Measurements from ENCODE around the gene PCDHGC5. TPM values are rescaled to one million over a fixed set of nuclear protein-coding genes. Genes with fewer than 3 reads are reported as not detected.

The PCDHGC5 gene
- polyA plus RNA-seq, 1 donor from 2014 or later: not detected

DNA sequence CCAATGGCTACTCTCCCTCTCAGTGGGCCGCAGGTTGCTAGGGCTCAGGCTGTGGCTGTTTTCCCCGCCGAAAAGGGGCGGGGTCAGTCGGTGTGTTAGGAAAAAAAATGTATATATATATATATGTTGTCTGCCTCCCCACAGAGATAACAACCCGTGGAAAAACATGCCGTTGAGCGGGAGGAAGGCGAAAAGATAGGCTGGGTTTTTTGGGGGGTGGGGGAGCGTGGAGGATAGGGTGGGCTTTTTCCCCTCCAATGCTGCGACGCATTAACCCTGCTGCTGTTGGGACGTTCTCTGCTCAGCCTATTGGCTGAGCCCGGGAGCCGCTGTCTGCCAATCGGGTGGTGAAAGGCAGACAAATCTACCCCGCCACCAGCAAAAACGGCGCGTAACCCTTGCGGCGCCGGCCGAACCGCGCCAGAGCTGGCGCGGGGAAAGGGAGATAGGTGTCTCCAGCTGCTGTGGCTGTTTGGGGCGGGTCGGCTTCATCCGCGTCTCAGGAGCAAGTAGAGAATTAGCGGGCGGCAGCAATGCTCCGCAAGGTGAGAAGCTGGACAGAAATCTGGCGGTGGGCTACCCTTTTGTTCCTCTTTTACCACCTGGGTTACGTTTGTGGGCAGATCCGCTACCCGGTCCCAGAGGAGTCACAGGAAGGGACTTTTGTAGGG is 4.1 kb upstream of the PCDHGC5 start, which contains the start of gene PCDHGC4:
TSS of gene PCDHGC4 (plus strand) at position 390 of the 671 bp plus-strand sequence. CDS start at position 534, 144 bp downstream.
- H3K4me1 Mint-ChIP-seq: peaks cover 8 to 32% (median 14%) of the 10 kb centered on the region in 3 donors
- H3K27me3 Mint-ChIP-seq: peaks cover 28% of the 10 kb centered on the region

DNA sequence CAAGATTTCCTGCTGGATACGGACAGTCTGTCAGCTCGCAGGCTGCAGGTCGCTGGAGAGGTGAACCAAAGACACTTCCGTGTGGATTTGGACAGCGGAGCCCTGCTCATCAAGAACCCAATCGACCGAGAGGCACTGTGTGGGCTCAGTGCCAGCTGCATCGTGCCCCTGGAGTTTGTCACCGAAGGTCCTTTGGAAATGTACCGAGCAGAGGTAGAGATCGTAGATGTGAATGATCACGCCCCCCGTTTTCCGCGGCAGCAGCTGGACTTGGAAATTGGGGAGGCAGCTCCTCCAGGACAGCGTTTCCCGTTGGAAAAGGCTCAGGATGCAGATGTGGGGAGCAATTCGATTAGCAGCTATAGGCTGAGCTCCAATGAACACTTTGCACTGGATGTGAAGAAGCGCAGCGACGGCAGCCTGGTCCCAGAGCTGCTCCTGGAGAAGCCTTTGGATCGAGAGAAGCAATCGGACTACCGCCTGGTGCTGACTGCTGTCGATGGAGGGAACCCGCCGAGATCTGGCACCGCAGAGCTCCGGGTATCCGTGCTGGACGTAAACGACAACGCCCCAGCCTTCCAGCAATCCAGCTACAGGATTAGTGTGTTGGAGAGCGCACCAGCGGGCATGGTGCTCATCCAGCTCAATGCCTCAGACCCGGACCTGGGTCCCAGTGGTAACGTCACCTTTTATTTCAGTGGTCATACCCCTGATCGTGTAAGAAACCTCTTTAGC is 3.4 kb upstream of the PCDHGC5 start:
- Mint-ChIP-seq H3K4me3 (peak overlapping the region; percentile 7 to 90 (median 75)), H3K27me3 (peaks cover 34% of the 10 kb centered on the region), H3K9me3 (no peaks in the 10 kb centered on the region)

More for the DNA sequence above, 4.1 kb upstream of the PCDHGC5 start, which contains the start of gene PCDHGC4:
- Mint-ChIP-seq H3K9me3 (no peaks in the 10 kb centered on the region), H3K4me3 (peak within 1 kb of the TSS; percentile 7 to 90 (median 75)), H3K36me3 (no peaks in the 10 kb centered on the region), H3K27ac (peak within 1 kb of the TSS in 1 of 3 donors; percentile 35)

DNA sequence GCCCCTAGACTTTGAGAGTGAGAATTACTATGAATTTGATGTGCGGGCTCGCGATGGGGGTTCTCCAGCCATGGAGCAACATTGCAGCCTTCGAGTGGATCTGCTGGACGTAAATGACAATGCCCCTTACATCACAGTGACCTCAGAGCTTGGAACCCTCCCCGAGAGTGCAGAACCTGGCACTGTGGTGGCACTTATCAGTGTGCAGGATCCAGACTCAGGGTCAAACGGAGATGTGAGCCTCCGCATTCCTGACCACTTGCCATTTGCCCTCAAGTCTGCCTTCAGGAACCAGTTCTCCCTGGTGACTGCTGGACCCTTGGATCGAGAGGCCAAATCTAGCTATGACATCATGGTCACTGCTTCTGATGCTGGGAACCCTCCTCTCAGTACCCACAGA is 2.8 kb upstream of the PCDHGC5 start:
- Mint-ChIP-seq H3K27me3 (peaks cover 40% of the 10 kb centered on the region), H3K27ac (no peak overlapping the region), H3K4me1 (peaks cover 11 to 35% (median 20%) of the 10 kb centered on the region in 3 donors), H3K9me3 (no peaks in the 10 kb centered on the region), H3K36me3 (peaks cover 3% of the 10 kb centered on the region), H3K4me3 (peak overlapping the region in 1 of 4 donors; percentile 19)

More for the DNA sequence above, 3.4 kb upstream of the PCDHGC5 start:
- H3K4me1 Mint-ChIP-seq: peaks cover 8 to 32% (median 14%) of the 10 kb centered on the region in 3 donors
- peak overlapping the region in 1 of 3 donors; percentile 35 for H3K27ac Mint-ChIP-seq
- H3K36me3 Mint-ChIP-seq: no peaks in the 10 kb centered on the region

DNA sequence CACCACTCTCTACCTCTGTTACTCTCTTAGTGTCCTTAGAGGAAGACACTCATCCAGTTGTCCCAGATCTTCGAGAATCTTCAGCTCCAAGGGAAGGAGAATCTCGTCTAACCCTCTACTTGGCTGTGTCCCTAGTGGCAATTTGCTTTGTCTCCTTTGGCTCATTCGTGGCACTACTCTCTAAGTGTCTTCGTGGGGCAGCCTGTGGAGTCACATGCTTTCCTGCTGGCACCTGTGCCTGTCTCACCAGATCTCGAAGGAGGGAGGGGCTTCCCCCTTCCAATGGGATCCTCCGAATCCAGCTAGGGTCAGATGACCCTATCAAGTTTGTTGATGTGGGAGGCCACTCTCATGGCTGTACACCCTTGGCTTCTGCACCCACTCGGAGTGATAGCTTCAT is 1.8 kb upstream of the PCDHGC5 start:
- Mint-ChIP-seq H3K27me3 (peaks cover 45% of the 10 kb centered on the region), H3K36me3 (peaks cover 3% of the 10 kb centered on the region), H3K4me1 (peaks cover 13 to 36% (median 25%) of the 10 kb centered on the region in 3 donors), H3K9me3 (no peaks in the 10 kb centered on the region), H3K27ac (no peak overlapping the region), H3K4me3 (no peak overlapping the region)

DNA sequence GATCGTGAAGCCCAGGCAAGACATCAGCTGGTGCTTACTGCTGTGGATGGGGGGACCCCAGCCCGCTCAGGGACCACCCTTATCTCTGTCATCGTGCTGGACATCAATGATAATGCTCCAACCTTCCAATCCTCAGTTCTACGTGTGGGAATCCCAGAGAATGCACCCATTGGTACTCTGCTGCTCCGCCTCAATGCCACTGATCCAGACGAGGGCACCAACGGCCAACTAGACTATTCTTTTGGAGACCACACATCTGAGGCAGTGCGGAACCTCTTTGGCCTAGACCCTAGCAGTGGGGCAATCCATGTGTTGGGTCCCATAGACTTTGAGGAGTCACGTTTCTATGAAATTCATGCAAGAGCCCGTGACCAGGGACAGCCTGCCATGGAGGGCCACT is 960 bp downstream of the PCDHGC5 start:
- peaks cover 7 to 28% (median 15%) of the 10 kb centered on the region in 3 donors for H3K4me1 Mint-ChIP-seq
- H3K9me3 Mint-ChIP-seq: no peaks in the 10 kb centered on the region
- H3K4me3 Mint-ChIP-seq: peak overlapping the region in 2 of 4 donors; percentile 39 to 73
- no peak overlapping the region for H3K27ac Mint-ChIP-seq
- peaks cover 39% of the 10 kb centered on the region for H3K27me3 Mint-ChIP-seq
- peaks cover 3% of the 10 kb centered on the region for H3K36me3 Mint-ChIP-seq

DNA sequence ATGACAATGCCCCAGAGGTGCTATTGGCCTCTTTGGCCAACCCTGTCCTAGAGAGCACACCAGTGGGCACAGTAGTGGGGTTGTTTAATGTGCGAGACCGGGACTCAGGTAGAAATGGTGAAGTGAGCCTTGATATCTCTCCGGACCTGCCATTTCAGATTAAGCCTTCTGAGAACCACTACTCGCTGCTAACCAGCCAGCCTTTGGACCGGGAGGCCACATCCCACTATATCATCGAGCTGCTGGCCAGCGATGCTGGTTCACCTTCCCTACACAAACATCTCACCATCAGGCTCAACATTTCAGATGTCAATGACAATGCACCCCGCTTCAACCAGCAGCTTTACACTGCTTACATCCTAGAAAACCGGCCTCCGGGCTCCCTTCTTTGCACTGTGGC is 1.4 kb downstream of the PCDHGC5 start:
- H3K36me3 Mint-ChIP-seq: peaks cover 3% of the 10 kb centered on the region
- peaks cover 35% of the 10 kb centered on the region for H3K27me3 Mint-ChIP-seq
- no peaks in the 10 kb centered on the region for H3K9me3 Mint-ChIP-seq
- H3K27ac Mint-ChIP-seq: peak overlapping the region in 1 of 3 donors; percentile 29
- peak overlapping the region in 3 of 4 donors; percentile 39 to 81 (median 73) for H3K4me3 Mint-ChIP-seq
- peaks cover 7 to 25% (median 12%) of the 10 kb centered on the region in 3 donors for H3K4me1 Mint-ChIP-seq

DNA sequence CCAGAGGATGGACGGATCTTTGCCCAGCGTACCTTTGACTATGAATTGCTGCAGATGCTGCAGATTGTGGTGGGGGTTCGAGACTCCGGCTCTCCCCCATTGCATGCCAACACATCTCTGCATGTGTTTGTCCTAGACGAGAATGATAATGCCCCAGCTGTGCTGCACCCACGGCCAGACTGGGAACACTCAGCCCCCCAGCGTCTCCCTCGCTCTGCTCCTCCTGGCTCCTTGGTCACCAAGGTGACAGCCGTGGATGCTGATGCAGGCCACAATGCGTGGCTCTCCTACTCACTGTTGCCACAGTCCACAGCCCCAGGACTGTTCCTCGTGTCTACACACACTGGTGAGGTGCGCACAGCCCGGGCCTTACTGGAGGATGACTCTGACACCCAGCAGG is 1.9 kb downstream of the PCDHGC5 start:
- Mint-ChIP-seq H3K9me3 (no peaks in the 10 kb centered on the region), H3K4me3 (peak overlapping the region; percentile 34 to 86 (median 56)), H3K4me1 (peaks cover 10 to 27% (median 15%) of the 10 kb centered on the region in 3 donors), H3K27ac (peak overlapping the region in 2 of 3 donors; percentile 29 to 81), H3K27me3 (peaks cover 32% of the 10 kb centered on the region), H3K36me3 (peaks cover 3% of the 10 kb centered on the region)

DNA sequence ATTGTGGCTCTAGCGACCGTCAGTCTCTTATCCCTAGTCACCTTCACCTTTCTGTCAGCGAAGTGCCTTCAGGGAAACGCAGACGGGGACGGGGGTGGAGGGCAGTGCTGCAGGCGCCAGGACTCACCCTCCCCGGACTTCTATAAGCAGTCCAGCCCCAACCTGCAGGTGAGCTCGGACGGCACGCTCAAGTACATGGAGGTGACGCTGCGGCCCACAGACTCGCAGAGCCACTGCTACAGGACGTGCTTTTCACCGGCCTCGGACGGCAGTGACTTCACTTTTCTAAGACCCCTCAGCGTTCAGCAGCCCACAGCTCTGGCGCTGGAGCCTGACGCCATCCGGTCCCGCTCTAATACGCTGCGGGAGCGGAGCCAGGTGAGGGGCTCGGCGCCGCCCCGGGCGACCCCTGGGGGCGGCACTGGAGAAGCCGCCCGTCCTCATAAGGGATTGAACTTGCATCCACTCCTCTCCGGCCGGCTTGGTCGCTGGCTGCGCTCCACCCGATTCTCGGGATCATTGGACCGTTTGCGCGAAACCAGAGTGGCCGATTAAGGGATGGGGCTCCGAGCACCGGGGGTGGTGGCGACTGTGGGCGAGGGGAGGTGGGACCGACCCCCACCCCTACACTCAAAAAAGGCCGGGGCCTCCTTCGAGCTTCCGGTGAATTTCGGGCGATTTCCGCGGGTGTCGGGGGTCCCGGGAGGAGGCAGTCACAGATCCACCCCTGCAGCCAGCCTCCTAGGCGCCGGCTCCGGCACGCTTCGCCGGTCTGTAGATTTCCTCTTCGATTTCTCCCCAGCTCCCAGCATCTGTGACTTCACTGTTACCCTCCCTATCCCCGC is 2.7 kb downstream of the PCDHGC5 start:
- Mint-ChIP-seq H3K9me3 (no peaks in the 10 kb centered on the region), H3K4me3 (peak overlapping the region; percentile 71 to 93 (median 86)), H3K27ac (peak overlapping the region in 2 of 3 donors; percentile 33 to 39), H3K27me3 (peaks cover 32% of the 10 kb centered on the region), H3K36me3 (peaks cover 3% of the 10 kb centered on the region), H3K4me1 (peaks cover 11 to 25% (median 15%) of the 10 kb centered on the region in 3 donors)

DNA sequence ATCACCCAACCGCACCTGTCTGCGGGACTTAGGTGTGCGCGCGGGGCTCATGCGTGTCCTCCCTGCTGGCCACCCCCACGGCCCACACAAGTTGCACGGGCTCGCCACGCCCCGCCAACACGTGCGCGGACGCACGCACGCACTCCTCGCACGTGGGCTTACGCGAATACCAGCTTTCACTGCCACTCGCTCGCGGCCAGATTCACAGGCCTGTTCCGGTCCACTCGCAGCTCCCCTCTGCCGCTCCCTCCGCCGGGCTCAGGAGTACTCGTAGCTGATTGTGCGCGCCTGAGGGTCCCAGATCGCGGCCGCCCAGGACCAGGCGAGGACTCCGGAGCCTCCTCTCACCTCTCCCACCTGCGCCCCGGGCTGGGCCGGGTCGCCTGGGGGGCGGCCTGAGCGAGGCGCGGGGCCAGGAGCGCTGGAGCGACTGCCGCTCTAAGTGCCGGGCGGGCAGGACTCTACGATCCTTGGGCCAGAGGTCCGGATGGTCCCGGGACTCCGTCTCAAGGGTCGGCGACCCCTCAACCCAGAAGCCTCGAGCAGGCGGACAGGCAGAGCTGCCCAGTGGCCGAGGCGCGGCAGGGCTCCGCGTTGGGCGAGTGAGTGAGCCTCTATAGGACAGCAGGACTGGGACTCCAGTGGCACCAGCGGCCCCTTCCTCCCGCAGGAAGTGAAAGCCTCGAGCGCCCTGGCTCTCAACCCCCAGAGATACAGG is 3.4 kb downstream of the PCDHGC5 start:
- Mint-ChIP-seq H3K27ac (peak overlapping the region in 2 of 3 donors; percentile 33 to 47), H3K4me3 (peak overlapping the region; percentile 71 to 93 (median 86)), H3K27me3 (peaks cover 31% of the 10 kb centered on the region), H3K9me3 (no peaks in the 10 kb centered on the region), H3K4me1 (peaks cover 11 to 23% (median 15%) of the 10 kb centered on the region in 3 donors), H3K36me3 (peaks cover 3% of the 10 kb centered on the region)

DNA sequence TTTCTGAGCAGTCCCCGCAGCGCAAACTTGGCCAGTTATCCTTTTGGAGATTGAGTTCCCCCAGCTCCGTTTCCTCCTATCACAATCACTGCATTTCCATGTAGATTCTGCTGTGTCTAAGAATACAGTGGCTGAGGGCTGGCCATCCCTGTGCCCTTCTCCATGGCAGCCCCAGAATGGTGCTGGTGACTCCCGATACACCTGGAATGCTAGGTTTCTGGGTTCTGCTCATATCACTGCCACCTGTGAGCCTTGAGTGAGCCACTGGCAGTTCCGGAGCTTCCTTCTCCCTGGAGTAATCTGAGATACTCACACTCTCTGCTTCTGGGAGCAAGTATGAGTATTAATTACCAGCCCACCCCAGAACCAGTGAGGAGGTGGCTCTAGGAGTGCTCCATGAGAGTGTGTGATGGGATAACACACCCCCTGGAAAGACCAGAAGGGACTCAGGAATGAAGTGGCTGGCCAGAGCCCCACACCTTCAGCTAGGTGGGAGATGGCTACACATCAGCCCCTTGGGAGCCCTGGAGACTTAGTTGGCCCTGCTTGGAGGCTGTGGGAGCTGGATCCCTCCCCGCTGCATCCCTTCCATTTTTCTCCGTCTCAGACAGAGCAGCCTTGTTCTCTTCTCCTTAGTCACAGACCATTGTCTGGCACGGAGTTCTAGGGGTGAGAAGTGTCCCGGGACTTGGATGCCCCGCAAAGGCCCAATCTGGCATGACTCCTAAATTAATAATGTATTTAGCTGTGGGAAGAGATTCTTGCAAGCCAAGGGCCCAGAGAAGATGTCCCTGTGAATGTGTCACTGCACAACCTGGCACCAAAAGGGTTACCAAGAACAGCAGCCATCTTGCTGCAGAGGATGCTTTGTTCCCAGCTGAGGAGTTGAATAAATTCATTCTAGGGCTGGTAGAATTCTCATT is 4.9 kb downstream of the PCDHGC5 start:
- peaks cover 33% of the 10 kb centered on the region for H3K27me3 Mint-ChIP-seq
- H3K4me1 Mint-ChIP-seq: peaks cover 11 to 16% (median 15%) of the 10 kb centered on the region in 3 donors
- peaks cover 7% of the 10 kb centered on the region for H3K36me3 Mint-ChIP-seq
- no peak overlapping the region for H3K27ac Mint-ChIP-seq
- peak overlapping the region in 2 of 4 donors; percentile 8 to 71 for H3K4me3 Mint-ChIP-seq
- H3K9me3 Mint-ChIP-seq: peaks cover 0 to 2% (median 0%) of the 10 kb centered on the region in 3 donors

DNA sequence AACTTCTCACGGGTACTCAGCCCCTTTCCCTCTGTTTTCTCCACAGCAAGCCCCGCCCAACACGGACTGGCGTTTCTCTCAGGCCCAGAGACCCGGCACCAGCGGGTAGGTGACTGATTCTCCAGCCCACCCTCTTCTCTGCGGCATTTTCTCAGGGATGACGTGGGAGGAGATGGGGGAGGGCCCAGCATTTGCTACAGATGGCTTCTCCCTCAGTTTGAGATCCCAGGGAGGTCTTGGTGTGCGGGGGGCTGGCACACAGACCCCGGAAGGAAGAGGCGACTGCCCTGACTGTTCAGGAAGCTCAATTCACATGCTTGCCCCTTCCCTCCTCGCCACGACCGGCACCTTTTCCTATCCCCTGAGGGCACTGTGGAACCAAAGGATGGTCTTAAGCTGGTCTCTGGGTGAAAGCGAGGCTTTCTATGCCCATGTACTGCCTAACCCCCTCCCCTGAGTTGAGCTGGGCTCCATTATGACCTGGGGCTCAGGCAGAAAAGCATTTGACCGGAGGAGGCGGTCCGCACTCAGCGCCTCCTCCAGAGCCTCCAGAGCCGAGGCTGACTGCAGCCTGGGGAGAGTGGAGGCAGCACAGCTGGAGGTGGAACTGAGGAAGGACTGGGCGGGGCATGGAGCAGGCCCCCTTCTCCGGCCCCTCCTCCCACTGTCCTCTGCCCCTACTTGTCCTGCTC is 6.0 kb downstream of the PCDHGC5 start:
- H3K27ac Mint-ChIP-seq: peak overlapping the region in 1 of 3 donors; percentile 67
- peaks cover 0 to 2% (median 0%) of the 10 kb centered on the region in 3 donors for H3K9me3 Mint-ChIP-seq
- peaks cover 7% of the 10 kb centered on the region for H3K36me3 Mint-ChIP-seq
- peak overlapping the region in 1 of 4 donors; percentile 2 for H3K4me3 Mint-ChIP-seq
- H3K4me1 Mint-ChIP-seq: peaks cover 14 to 16% (median 15%) of the 10 kb centered on the region in 3 donors
- peaks cover 26% of the 10 kb centered on the region for H3K27me3 Mint-ChIP-seq

DNA sequence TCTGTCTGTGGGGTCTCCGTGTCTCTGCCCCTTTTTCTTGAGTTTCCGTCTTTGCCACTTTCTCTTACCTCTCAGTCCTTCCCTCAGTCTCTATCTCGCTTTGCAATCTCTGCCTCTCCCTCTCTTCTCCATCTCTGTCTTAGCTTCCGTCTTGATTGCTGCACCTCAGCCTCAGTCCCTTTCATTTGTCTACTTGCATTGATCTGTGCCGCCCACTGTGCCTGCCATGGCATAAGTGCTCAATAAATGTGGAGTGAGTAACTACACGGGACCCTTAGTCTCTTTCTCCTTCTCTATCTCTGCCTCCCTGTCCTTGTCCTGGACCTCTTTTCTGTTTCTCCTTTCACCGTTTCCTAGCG is 6.6 kb downstream of the PCDHGC5 start:
- H3K27me3 Mint-ChIP-seq: peaks cover 22% of the 10 kb centered on the region
- peak overlapping the region in 1 of 4 donors; percentile 2 for H3K4me3 Mint-ChIP-seq
- peak overlapping the region in 2 of 3 donors; percentile 33 to 35 for H3K27ac Mint-ChIP-seq
- peaks cover 8% of the 10 kb centered on the region for H3K36me3 Mint-ChIP-seq
- H3K9me3 Mint-ChIP-seq: peaks cover 0 to 2% (median 0%) of the 10 kb centered on the region in 3 donors
- H3K4me1 Mint-ChIP-seq: peaks cover 14 to 16% (median 15%) of the 10 kb centered on the region in 3 donors
